Neural cell (in vitro differentiated cells): ENCODE results near the gene EIF2B2. TPM values are rescaled to one million over a fixed set of nuclear protein-coding genes. Genes with fewer than 3 reads are reported as not detected.

Experiments used
- H2AFZ ChIP-seq: fragments of 200-600, 300-800 bp; sonication (generic), shearing (Covaris generic); 2 replicates; pipeline ENCODE4 v1.6.0; 2014; ENCODE audit warnings: low read depth, mild to moderate bottlenecking, antibody characterized with exemption, low read length, moderate library complexity
- H3F3A ChIP-seq: fragments of 200-600 bp; shearing (Covaris generic); 2 replicates; pipeline ENCODE4 v1.6.1; 2016; ENCODE audit warnings: mild to moderate bottlenecking, moderate library complexity, mixed read lengths, antibody characterized with exemption, low read length; ENCODE audit not compliant: insufficient read depth, poor library complexity, severe bottlenecking
- H3K27ac ChIP-seq: fragments of 200-600, 300-800 bp; sonication (generic), shearing (Covaris generic); 2 replicates; pipeline ENCODE4 v1.5.1; 2014; ENCODE audit warnings: mild to moderate bottlenecking, low read length, moderate library complexity
- H3K27me3 ChIP-seq: fragments of 300-800, 200-600 bp; sonication (generic), shearing (Covaris generic); 2 replicates; pipeline ENCODE4 v1.6.0; 2014; ENCODE audit warnings: mild to moderate bottlenecking, low read depth, low read length, moderate library complexity; ENCODE audit not compliant: insufficient read depth
- H3K36me3 ChIP-seq: fragments of 300-800, 200-600 bp; sonication (generic), shearing (Covaris generic); 2 replicates; pipeline ENCODE4 v1.5.1; 2014; ENCODE audit warnings: mild to moderate bottlenecking, antibody characterized with exemption, low read length, moderate library complexity; ENCODE audit not compliant: insufficient read depth
- H3K4me2 ChIP-seq: fragments of 300-800, 200-600 bp; sonication (generic), shearing (Covaris generic); 2 replicates; pipeline ENCODE4 v1.6.0; 2014; ENCODE audit warnings: mild to moderate bottlenecking, low read length
- H3K4me3 ChIP-seq: fragments of 300-800, 200-600 bp; sonication (generic), shearing (Covaris generic); 2 replicates; pipeline ENCODE4 v1.5.1; 2014; ENCODE audit warnings: mild to moderate bottlenecking, low read length, moderate library complexity
- H3K79me2 ChIP-seq: fragments of 200-600 bp; shearing (Covaris generic); replicated peaks from 2 replicates; pipeline ENCODE4 v1.6.0; 2014; ENCODE audit warnings: mild to moderate bottlenecking, low read length, moderate library complexity; ENCODE audit not compliant: insufficient read depth
- H3K9ac ChIP-seq: fragments of 300-800, 200-600 bp; sonication (generic), shearing (Covaris generic); 2 replicates; pipeline ENCODE4 v1.6.1; 2016; ENCODE audit warnings: mild to moderate bottlenecking, low read length, mixed read lengths
- H3K9me2 ChIP-seq: fragments of 200-600 bp; shearing (Covaris generic); 2 replicates; pipeline ENCODE4 v1.6.1; 2016; ENCODE audit warnings: mild to moderate bottlenecking, low read length, mixed read lengths; ENCODE audit not compliant: insufficient read depth
- H3K9me3 ChIP-seq: fragments of 200-600, 300-800 bp; sonication (generic), shearing (Covaris generic); 2 replicates; pipeline ENCODE4 v1.6.1; 2016; ENCODE audit warnings: mild to moderate bottlenecking, mixed run types, low read length, moderate library complexity, mixed read lengths
- H4K20me1 ChIP-seq: fragments of 200-600 bp; shearing (Covaris generic); 2 replicates; pipeline ENCODE4 v1.6.1; 2016; ENCODE audit warnings: mild to moderate bottlenecking, mixed run types; ENCODE audit not compliant: insufficient read depth
- CTCF ChIP-seq: fragments of 450-650 bp; IDR thresholded peaks from 2 replicates; pipeline ENCODE4 v1.5.1; 2014; ENCODE audit warnings: antibody characterized with exemption, mild to moderate bottlenecking, moderate library complexity; ENCODE audit not compliant: poor library complexity, severe bottlenecking
- EP300 ChIP-seq: fragments of 450-650 bp; conservative IDR thresholded peaks from 2 replicates; pipeline ENCODE4 v1.6.1; 2014; ENCODE audit warnings: antibody characterized with exemption, mild to moderate bottlenecking, moderate library complexity; ENCODE audit not compliant: poor library complexity, severe bottlenecking
- EZH2 ChIP-seq: fragments of 200-600, 300-800 bp; shearing (Covaris generic), sonication (generic); IDR thresholded peaks from 2 replicates; pipeline ENCODE4 v1.6.1; 2014; ENCODE audit warnings: antibody characterized with exemption, low read length, borderline replicate concordance, mild to moderate bottlenecking; ENCODE audit not compliant: insufficient read depth, poor library complexity, severe bottlenecking
- MXI1 ChIP-seq: fragments of 450-650 bp; conservative IDR thresholded peaks from 2 replicates; pipeline ENCODE4 v1.6.1; 2014; ENCODE audit warnings: antibody characterized with exemption, mild to moderate bottlenecking; ENCODE audit not compliant: poor library complexity, severe bottlenecking
- POLR2AphosphoS5 ChIP-seq: IDR thresholded peaks from 2 replicates; pipeline ENCODE4 v1.6.1; 2012
- RAD21 ChIP-seq: fragments of 450-650 bp; conservative IDR thresholded peaks from 2 replicates; pipeline ENCODE4 v1.6.1; 2014; ENCODE audit warnings: antibody characterized with exemption, mild to moderate bottlenecking, moderate library complexity
- REST ChIP-seq: IDR thresholded peaks from 2 replicates; pipeline ENCODE4 v1.6.1; 2012; ENCODE audit warnings: borderline replicate concordance
- SMC3 ChIP-seq: fragments of 450-650 bp; conservative IDR thresholded peaks from 2 replicates; pipeline ENCODE4 v1.6.1; 2014; ENCODE audit warnings: antibody characterized with exemption, mild to moderate bottlenecking, moderate library complexity; ENCODE audit not compliant: poor library complexity
- TAF1 ChIP-seq: IDR thresholded peaks from 2 replicates; pipeline ENCODE4 v1.6.1; 2012; ENCODE audit warnings: low read depth
- polyA plus RNA-seq: library from polyadenylated mRNA; depleted of rRNA; stranded (reverse); fragments of >200 nt; gene quantifications from 2 replicates; pipeline ENCODE4 v1.2.3, GENCODE V29; 2014

EIF2B2 gene
- polyA plus RNA-seq, 1 donor from 2014 or later = 43.1 TPM

- Histone ChIP-seq H3K36me3 (no peaks in the 10 kb centered on the region), H3K27ac (no peak overlapping the region), H4K20me1 (no peaks in the 10 kb centered on the region), H3K9ac (no peak overlapping the region), H3F3A (no peaks in the 10 kb centered on the region), H3K9me2 (no peaks in the 10 kb centered on the region), H3K4me3 (no peak overlapping the region), H2AFZ (no peak overlapping the region), H3K4me2 (no peak overlapping the region), H3K9me3 (no peaks in the 10 kb centered on the region), H3K27me3 (peaks cover 14% of the 10 kb centered on the region), H3K79me2 (no peaks in the 10 kb centered on the region)
- TF ChIP-seq TAF1 (no peak), POLR2AphosphoS5 (no peak), EZH2 (no peak), EP300 (no peak), REST (no peak), MXI1 (no peak), RAD21 (no peak), SMC3 (no peak), CTCF (no peak)
These were observed 46.2 kb upstream of the EIF2B2 start for GRCh38 chr14:74956280-74957072.

- no peaks in the 10 kb centered on the region for H3K79me2 ChIP-seq
- peaks cover 14% of the 10 kb centered on the region for H3K27me3 ChIP-seq
- H3K4me3 ChIP-seq = no peak overlapping the region
- no peak overlapping the region for H3K27ac ChIP-seq
- no peaks in the 10 kb centered on the region for H3F3A ChIP-seq
- no peak for TF ChIP-seq EP300
- no peak for TF ChIP-seq SMC3
- no peak for TF ChIP-seq RAD21
- TF ChIP-seq CTCF = no peak
- no peak for TF ChIP-seq TAF1
- TF ChIP-seq EZH2 = no peak
- TF ChIP-seq MXI1 = no peak
- no peak for TF ChIP-seq REST
- TF ChIP-seq POLR2AphosphoS5 = no peak
- no peaks in the 10 kb centered on the region for H3K36me3 ChIP-seq
- H3K9me3 ChIP-seq = no peaks in the 10 kb centered on the region
- H3K9me2 ChIP-seq = no peaks in the 10 kb centered on the region
- no peaks in the 10 kb centered on the region for H4K20me1 ChIP-seq
- H2AFZ ChIP-seq = no peak overlapping the region
- H3K4me2 ChIP-seq = no peak overlapping the region
- no peak overlapping the region for H3K9ac ChIP-seq
These were observed 43.0 kb upstream of the EIF2B2 start for GRCh38 chr14:74959596-74960180.
